ENCODE data around the gene CAMTA1. TPM values are rescaled to one million over a fixed set of nuclear protein-coding genes. Genes with fewer than 3 reads are reported as not detected.

CAMTA1 gene
- total RNA-seq, 1 donor from 2014 or later: 43.1 TPM

DNA sequence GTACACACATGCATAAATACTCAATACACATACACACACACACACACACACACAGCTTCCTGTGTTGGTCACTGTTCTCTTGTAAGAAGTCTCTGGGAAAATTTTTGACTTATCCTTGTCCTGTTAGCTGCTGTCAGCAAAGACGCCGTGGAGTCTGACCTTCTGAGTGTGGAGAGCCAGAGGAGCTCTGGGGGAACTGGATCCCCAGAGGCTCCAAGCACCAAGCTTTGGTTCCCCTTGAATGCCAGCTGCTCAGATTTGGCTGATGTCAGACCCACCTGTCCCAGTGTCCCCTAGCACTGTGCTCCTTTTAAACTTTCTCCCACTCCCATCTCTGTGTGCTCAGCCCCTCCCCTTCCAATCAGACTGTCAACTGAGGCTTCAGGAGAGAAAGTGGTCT is 319.1 kb downstream of the CAMTA1 start:
- intact Hi-C loops (cut with micrococcal nuclease): no loop called here

DNA sequence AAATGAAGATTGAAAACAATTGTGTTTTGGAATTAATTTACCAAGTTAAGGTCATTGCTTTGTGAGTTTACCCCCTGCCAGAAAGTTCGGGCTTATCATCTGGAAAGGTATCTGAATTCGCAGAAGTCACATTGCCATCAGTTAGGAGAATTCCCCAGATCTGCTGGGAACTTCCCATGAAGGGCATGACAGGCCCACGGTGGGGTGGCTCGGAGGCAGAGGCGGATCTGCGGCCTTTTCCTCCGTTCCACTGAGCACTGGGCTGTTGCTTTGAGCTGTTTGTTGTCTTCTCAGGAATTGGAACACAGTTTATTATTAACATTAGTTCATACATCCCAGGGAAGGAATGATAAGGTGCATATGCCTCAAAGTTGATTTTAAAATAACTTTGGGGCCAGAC is 320.0 kb downstream of the CAMTA1 start:
- intact Hi-C loops (cut with micrococcal nuclease): no loop called here

DNA sequence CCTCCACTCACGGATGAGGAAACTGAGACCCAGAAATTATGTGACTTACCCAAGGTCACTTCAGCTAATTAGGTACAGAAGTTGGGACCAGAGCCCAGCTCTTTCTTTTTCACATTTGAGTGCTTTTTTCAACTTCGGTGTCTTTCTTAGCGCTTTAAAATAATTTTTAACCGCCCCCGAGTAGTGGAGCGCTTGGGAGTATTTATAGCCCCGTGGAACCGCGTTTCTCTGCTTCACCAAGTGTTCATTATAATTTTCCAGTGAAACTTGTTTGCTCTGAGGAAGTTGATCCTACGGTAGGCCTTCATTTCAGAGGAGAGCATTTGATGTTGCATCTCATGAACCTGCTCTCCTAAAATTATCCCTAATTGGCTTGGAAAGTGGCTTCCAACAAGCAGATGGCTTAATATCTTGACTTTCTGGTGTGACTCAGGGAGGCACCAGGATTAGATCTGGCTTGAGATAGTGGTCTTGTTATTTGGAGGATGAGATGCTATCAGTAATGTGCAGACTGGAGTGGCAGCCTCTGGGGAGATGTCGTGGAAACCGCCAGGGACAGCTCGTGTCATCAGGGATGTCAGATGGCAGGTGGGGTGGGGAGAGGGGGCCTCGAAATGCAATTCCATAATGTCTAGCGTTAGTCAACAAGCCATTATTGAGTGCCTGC is 321.3 kb downstream of the CAMTA1 start:
- intact Hi-C loops (cut with micrococcal nuclease): no loop called here

DNA sequence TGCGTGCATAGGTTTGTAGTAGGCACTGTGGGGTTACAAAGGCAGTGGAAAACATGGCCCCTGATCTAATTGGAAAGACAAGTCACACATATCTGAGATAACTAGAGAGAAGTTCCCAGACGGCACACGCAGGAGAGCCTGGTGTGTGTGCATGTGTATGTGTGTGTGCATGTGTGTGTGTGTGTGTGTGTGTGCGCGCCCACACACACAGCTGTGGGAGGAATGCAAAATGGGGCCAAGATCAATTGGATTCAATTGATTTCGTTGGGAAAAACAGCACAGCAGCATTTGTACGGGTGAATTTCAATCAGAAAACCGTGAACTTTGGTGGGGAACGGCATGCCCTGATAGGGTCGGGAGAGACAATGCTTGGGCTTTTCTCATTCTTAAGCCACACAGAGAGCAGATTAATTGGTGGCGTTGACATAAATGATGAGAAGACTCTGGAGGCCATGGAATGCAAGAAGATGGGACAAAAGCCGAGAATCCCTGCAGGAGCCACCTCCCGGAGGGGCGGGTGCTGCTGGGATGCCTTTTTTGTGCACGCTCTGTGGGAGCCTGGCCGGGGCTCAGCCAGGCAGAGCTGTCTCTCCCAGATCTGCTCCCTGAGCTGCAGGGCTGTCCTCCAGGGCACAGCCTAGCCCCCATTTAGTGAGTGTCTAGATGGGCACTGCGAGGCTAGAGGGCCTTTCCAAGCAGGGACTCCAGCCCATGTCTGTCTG is 322.0 kb downstream of the CAMTA1 start:
- intact Hi-C loops (cut with micrococcal nuclease): no loop called here

DNA sequence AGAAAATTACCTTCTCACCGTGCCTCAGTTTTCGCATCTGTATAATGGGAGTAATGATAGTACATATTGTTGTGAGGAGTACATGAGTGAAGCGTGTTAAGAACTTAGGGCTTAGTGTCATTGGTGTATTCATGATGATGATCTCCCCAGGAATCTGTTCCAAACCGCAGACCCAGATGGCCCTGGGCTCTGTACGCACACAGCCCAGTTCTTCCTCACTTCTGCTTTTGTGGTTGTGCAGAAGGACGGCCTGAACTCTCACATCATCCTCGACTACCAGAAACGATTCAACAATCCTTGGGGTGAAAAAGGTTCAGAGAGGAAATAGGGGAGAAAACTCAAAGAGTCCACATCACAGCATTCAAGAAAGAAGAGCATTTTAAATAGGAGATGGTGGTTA is 323.0 kb downstream of the CAMTA1 start:
- intact Hi-C loops (cut with micrococcal nuclease): no loop called here

DNA sequence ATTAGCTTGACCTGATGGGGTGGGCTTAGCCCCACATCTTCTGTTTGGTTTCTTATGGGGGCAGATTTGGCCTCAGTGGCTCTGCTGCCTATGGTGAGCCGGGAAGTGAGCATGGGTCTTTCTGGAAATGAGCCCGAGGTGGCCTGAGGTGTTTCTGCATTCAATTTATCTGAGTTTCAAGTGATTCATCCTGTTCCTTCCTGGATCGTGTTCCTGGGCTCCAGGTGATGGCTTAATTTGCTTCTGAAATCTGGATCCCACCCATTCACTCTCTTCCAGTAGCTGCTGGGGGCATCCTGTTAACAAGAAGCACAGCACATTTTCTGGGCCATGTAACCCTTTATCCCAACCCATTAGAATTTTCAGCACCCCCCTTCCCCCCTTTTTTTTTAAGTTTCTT is 324.6 kb downstream of the CAMTA1 start:
- intact Hi-C loops (cut with micrococcal nuclease): no loop called here

DNA sequence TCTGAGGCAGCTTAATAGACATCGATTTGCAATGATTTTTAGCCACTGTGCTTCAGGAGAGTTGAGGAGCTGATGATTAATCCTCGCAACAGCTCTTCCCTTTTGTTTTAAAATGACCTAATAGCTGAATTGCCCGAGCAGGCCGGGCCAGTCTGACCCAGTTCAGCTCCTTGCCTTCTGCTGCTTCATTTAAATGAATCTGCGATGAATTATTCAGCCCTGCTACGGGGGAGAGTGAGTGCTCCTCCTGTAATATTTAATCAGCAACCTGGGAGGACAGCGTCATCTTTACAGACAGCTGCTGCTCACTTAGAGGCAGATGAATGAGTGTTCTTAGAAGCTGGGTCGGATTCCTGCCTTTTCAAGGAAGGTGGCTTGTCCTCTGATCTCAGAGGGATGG is 325.1 kb downstream of the CAMTA1 start:
- intact Hi-C loops (cut with micrococcal nuclease): no loop called here

DNA sequence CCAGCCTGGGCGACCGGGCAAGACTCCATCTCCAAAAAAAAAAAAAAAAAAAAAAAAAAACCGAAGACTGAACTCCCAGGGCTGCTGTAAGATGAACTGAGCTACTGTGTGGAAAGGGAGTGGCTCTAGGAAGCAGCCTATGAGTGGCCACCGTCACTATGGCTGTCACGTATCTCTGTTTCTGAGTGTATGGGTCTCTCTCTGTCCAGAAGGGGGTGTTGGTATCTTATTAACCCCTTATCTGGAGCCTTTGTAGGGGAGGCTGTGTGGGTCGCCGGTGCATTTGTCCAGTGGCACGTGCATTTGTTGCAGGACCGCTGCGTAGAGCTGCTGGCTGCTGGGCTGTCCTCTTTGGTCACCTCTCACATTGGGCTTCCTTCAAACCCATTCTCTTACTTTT is 326.6 kb downstream of the CAMTA1 start:
- intact Hi-C loops (cut with micrococcal nuclease): no loop called here

DNA sequence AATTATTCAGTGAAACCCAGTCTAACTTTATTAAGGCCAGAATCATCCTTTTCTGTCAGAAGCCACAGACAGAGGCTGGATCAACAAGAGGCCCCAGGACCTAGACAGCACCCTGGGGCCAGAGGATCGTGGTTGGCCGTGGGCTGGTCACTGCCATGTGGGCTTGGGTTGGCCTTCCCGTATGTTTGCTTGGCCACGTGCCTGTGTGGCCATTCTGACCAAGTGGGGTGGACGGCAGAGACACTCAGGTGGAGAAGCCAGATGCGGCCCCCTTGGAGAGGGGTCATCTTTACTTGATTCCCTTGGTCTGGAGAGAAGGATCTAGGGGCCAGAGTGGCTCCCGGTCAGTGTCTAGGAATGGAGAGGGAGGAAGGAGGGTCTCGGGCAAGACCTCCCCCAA is 327.9 kb downstream of the CAMTA1 start:
- intact Hi-C loops (cut with micrococcal nuclease): no loop called here

DNA sequence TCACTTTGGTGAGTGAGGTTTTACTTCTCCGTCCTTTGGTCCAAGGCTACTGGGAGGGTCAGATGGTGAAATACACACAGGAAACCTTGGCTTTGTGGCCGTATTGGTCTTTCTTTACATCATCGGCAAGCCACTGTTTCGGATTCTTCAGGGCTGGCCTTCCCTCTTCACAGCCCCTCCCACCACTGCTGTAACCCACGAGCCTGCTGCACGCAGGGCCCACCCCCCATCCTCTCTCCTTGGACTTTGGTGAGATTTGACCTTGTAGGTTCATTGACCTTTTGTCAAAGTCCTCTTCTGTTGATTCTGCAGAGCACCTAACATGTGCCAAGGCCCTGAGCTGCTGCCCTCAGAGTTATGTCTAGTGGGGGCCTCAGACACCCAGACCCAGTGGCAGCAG is 328.6 kb downstream of the CAMTA1 start:
- intact Hi-C loops (cut with micrococcal nuclease): no loop called here

DNA sequence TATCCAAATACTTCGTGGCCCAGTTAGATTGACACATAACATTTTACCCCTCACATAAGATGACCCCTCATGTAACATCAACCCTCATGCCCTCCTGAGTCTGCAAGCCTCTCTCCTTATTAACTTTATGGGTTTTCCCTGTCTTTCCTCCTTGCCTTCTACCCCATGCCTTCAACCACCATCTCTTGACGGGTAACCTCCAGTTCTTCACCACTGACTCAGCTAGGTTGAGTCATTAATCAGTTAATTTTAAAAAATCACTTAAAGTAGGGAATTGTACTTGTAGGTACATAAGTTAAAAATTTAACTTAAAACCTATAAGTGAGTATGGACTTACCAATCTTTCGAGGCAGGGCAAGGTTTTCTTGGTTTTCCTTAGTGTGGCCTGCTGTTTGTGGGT is 330.7 kb downstream of the CAMTA1 start:
- intact Hi-C loops (cut with micrococcal nuclease): no loop called here

DNA sequence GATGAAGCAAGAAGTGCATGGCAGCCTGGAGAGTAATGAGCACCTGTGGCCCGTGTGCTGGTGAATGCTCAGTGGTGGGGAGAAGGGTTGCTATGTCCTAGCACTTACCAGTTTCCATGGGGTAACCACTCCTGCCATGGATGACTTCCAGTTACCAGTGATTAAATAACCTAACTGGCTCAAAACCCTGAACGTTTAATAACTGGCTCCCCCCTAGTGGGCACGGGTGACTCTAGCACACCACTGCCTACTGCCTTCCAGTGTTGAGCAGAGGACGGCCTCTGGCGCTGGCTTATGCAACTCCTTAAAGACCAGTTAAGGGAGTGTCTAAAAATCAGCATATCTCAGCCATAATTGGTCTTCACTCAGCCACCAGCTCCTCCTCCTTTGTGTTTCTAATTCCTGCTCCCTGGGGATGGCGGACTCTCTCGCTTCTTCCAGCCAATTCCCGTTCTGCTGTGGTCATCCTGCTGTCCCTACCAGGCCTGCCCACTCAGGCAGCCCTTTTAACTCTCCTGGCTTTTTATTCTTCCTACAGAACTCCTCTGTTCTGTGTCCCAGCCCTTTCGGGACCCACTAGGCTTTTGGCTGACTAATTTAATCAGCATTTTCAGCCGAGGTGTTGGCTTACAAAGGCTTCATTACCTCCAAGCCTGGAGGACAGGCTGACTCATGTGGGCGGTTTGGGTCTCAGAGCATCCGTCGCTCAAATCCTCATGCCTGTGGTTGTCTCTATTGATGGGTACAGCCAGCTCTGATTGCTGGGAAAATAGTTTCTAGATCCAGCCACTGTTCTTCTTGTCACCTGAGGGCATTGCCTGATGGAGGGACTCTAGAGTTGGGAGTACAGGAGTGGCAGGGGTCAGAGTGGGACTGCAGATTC is 332.4 kb downstream of the CAMTA1 start:
- intact Hi-C loops (cut with micrococcal nuclease): no loop called here

DNA sequence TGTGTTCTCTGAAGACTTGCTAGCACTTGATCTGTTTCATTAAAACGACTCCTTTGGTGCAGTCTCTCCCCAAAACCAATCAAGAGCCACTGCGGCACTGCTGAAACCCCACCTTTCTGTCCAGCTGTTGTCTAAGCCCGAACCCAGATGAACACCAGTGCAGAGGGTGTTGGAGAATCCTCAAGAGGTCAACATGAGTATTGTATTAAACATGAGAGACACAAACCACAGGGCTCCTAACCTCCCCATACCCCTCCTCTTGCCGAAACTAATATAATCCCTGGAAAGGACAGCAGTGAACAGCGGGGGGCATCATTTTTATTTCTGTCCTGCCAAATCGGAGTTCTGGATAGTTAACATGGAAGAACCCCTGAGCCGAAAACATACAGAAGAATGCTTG is 333.9 kb downstream of the CAMTA1 start:
- intact Hi-C loops (cut with micrococcal nuclease): no loop called here

DNA sequence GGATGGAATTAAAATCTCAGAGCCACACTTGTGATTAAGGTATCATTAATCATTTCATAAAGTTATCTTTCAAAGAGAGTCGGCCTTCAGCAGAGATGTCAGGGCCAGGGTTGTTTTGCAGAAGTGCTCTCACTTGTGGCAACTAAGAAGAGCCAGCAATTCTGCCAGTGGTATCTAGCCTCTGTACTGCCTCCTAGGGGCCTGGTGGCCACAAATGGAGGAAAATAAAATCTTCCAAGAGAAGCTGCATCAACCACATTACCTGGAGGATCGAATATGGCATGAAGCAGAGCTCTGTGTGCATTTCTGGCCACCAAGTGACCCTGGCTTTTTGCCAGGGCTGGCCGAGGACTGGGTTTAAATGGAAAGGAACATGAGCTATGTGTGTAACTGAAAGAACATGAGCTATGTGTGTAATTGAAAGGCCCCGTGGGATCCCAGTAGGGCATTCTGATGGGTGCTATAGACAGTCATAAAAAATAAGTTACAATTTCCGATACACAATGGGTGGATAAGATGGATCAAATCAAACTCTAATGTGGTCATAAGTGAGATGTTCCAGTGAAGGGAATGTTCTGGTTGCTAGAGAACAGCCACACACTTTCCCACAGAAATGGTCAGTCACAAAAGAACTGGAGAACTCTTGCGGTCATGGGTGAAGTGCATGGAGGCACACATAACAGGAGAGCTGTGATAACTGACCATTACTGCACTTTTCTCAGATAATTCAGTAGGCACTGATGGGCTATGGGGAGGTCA is 335.8 kb downstream of the CAMTA1 start:
- intact Hi-C loops (cut with micrococcal nuclease): no loop called here

DNA sequence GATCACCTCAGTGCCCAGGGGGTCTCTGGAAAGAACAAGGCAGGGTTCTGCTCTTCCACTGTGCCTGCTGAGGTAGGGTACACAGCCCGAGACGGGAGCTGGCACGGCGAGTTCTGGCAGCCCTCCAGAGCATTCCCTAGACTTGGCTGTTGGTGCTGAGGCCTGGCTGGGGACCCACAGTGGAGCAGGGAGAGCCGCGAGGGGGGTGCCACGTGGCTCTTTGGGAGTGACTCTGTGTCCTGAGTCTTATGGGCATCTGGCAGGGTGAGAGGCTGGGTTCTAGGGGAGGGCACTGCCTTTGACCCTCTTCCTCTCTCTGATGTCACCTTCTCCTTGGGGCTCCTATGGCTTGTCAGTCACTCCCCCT is 336.4 kb downstream of the CAMTA1 start:
- intact Hi-C loops (cut with micrococcal nuclease): no loop called here

DNA sequence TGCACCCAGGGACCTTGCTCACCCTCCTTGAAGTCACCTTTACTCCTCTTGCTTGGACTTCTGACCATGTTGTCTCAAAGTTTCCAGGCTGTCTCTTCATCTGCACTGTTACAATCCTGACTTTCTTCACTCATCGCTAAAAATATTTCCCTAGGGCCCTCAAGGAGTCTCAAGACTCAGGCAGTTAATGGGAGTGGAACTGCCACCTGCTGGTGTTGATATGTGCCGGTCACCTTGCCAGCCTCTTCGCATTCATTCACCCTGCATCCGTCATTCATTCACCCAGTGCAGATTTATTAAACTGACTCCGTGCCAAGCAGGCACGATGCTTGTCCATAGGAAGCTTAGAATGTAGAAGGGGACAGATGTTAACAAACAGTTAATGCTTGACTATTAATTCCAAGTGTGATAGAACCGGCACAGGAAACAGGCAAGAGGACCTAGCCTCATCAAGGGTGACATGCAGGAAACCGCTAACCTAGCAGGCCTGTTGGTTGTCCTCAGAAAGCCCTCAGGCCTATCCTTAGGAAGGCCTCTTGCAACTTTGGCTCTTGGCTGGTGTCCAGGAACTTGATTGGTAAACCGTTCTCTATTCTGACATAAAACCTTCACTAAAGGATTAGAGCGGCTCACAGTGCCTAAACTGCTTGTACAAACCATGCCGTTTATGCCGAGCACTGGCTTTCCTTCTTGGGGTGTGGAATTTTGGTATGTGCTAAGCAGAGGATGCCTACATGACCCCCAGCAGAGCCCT is 342.2 kb downstream of the CAMTA1 start:
- intact Hi-C loops (cut with micrococcal nuclease): no loop called here

DNA sequence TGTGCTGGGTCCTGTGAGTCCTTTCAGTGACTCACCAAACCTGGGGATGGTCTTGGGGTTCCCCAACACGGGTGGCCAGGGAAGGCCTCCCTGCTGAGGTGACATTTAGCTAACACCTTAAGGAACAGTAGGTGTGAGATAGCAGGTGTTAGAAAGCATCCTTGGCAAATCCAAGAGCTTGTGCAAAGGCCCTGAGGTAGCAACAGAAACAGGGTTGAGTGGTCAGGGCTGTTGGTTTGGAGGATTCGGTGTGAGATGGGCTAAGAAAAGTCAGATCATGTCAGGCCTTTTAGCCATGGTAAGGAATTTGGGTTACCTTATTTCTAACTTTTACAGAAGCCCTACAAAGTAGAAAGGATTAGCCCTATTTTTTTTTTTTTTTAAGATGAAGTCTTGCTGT is 343.0 kb downstream of the CAMTA1 start:
- intact Hi-C loops (cut with micrococcal nuclease): no loop called here

DNA sequence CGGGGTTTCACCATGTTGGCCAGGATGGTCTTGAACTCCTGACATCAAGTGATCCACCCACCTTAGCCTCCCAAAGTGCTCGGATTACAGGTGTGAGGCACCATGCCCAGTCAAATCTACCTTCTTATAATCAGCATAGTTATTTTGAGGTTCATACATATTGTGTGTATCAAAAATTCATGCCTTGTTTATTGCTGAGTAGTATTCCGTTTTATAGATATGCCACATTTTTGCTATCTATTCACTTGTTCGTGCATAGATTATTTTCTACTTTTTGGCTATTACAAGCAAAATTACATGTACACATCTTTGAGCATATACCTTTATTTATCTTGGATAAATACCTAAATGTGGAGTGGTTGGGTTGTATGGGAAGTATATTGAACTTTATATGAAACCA is 344.9 kb downstream of the CAMTA1 start:
- intact Hi-C loops (cut with micrococcal nuclease): no loop called here

DNA sequence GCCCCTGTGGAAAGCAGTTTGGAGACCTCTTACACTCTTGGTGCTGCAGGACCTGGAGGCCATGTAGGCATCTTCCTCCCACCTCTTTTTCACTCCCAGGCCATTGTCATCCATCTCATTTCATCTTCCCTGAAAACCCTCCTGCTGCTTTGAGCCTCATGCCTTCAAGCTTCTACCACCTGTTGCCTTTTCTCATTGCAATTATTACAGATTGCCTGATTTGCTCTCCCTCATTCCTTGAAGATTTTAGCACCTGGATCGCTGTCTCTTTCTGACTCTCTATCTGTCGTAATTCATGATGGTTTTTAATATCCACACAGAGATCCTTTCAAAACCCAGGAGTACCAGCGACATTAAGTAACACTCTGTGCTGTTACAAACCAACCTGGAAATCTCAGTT is 350.2 kb downstream of the CAMTA1 start:
- intact Hi-C loops (cut with micrococcal nuclease): no loop called here

DNA sequence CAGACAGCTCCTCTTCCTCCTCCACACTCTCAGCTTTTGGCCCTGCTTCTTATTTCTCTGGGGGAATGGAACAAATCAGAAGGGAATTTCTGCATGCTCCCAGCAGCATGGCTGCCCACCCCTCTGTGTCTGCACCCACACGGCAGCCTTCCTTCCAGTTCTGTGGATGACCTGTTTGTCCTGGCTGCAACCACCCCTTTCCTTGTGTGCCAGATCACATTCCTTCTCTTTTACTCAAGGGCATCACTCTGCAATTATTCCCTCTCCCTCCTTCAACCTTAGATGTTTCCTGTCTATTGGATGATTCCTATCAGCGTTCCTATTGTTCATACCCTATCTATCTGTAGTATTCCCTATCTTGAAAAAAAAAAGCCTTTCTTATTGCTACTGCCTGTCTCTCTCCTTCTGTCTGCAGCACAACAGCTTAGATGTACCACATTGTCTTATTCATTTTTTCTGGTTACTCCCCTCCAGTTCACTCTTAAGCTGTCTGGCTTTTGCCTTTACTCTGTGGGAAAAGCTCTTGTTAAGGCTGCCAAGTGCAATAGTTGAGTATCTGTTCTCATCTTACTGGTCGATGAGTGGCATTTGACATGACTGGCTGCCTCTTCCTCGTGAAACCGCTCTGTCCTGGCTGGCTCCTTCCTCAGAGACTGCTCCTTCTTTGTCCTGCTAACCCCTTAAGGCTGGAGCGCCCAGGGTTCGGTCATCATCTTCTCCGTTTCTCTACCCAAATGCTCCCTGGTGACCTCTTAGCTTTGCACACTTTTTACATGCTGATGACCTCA is 351.1 kb downstream of the CAMTA1 start:
- intact Hi-C loops (cut with micrococcal nuclease): no loop called here
